Neuron (in vitro differentiated cells): ENCODE measurements around the gene PLD5.

Experiments used
- H2AFZ ChIP-seq: one replicate; pipeline ENCODE4 v1.6.1; 2013; ENCODE audit warnings: low read depth, mild to moderate bottlenecking, inconsistent platforms, low read length, moderate library complexity
- H3K27me3 ChIP-seq: one replicate; pipeline ENCODE4 v1.6.1; 2013; ENCODE audit warnings: low read length; ENCODE audit not compliant: insufficient read depth
- H3K36me3 ChIP-seq: one replicate; pipeline ENCODE4 v1.6.1; 2013; ENCODE audit warnings: low read length; ENCODE audit not compliant: insufficient read depth
- H3K4me1 ChIP-seq: one replicate; pipeline ENCODE4 v1.6.1; 2013; ENCODE audit warnings: low read length; ENCODE audit not compliant: insufficient read depth
- H3K4me3 ChIP-seq: 2 replicates; pipeline ENCODE4 v1.5.1; 2013; ENCODE audit warnings: mild to moderate bottlenecking, low read length, moderate library complexity
- H3K9me3 ChIP-seq: one replicate; pipeline ENCODE4 v1.6.1; 2013; ENCODE audit warnings: low read length

The PLD5 gene

GRCh38 chr1:242430956-242431355 is 93.5 kb downstream of the PLD5 start:
- Histone ChIP-seq H3K9me3 (no peaks in the 10 kb centered on the region), H3K4me1 (peaks cover 6% of the 10 kb centered on the region), H3K36me3 (no peaks in the 10 kb centered on the region), H2AFZ (no peak overlapping the region), H3K27me3 (no peaks in the 10 kb centered on the region), H3K4me3 (no peak overlapping the region)

GRCh38 chr1:242428399-242429190 is 95.9 kb downstream of the PLD5 start:
- Histone ChIP-seq H3K27me3 (no peaks in the 10 kb centered on the region), H3K4me3 (no peak overlapping the region), H3K4me1 (peaks cover 6% of the 10 kb centered on the region), H3K36me3 (no peaks in the 10 kb centered on the region), H2AFZ (no peak overlapping the region), H3K9me3 (no peaks in the 10 kb centered on the region)

GRCh38 chr1:242427519-242427918 is 97.0 kb downstream of the PLD5 start:
- Histone ChIP-seq H3K27me3 (no peaks in the 10 kb centered on the region), H2AFZ (no peak overlapping the region), H3K4me3 (no peak overlapping the region), H3K4me1 (peaks cover 6% of the 10 kb centered on the region), H3K36me3 (no peaks in the 10 kb centered on the region), H3K9me3 (no peaks in the 10 kb centered on the region)

- Histone ChIP-seq H3K4me1 (peaks cover 6% of the 10 kb centered on the region), H3K27me3 (no peaks in the 10 kb centered on the region), H2AFZ (no peak overlapping the region), H3K9me3 (no peaks in the 10 kb centered on the region), H3K4me3 (no peak overlapping the region), H3K36me3 (no peaks in the 10 kb centered on the region)
Observed at GRCh38 chr1:242426271-242426905, 98.1 kb downstream of the PLD5 start.

- Histone ChIP-seq H3K4me1 (peaks cover 6% of the 10 kb centered on the region), H3K27me3 (no peaks in the 10 kb centered on the region), H2AFZ (no peak overlapping the region), H3K4me3 (no peak overlapping the region), H3K36me3 (no peaks in the 10 kb centered on the region), H3K9me3 (no peaks in the 10 kb centered on the region)
Observed at GRCh38 chr1:242425232-242425631, 99.3 kb downstream of the PLD5 start.

- Histone ChIP-seq H2AFZ (no peak overlapping the region), H3K4me1 (peaks cover 13% of the 10 kb centered on the region), H3K4me3 (no peak overlapping the region), H3K36me3 (no peaks in the 10 kb centered on the region), H3K9me3 (peaks cover 2% of the 10 kb centered on the region), H3K27me3 (no peaks in the 10 kb centered on the region)
Observed at GRCh38 chr1:242416657-242417056, 107.8 kb downstream of the PLD5 start.

- H3K9me3 ChIP-seq: no peaks in the 10 kb centered on the region
- H3K4me3 ChIP-seq: no peak overlapping the region
- no peaks in the 10 kb centered on the region for H3K27me3 ChIP-seq
Observed at GRCh38 chr1:242412921-242413320, 111.6 kb downstream of the PLD5 start.

GRCh38 chr1:242411901-242412300 is 112.6 kb downstream of the PLD5 start:
- H3K27me3 ChIP-seq: no peaks in the 10 kb centered on the region
- H2AFZ ChIP-seq: no peak overlapping the region
- H3K36me3 ChIP-seq: no peaks in the 10 kb centered on the region
- H3K9me3 ChIP-seq: no peaks in the 10 kb centered on the region
- no peak overlapping the region for H3K4me3 ChIP-seq
- peaks cover 13% of the 10 kb centered on the region for H3K4me1 ChIP-seq

More at GRCh38 chr1:242412921-242413320, 111.6 kb downstream of the PLD5 start:
- Histone ChIP-seq H2AFZ (no peak overlapping the region), H3K36me3 (no peaks in the 10 kb centered on the region), H3K4me1 (peaks cover 13% of the 10 kb centered on the region)

GRCh38 chr1:242405947-242406346 is 118.5 kb downstream of the PLD5 start:
- Histone ChIP-seq H3K36me3 (no peaks in the 10 kb centered on the region), H3K4me3 (no peak overlapping the region), H3K27me3 (no peaks in the 10 kb centered on the region), H3K4me1 (no peaks in the 10 kb centered on the region), H2AFZ (no peak overlapping the region), H3K9me3 (no peaks in the 10 kb centered on the region)

GRCh38 chr1:242404296-242404695 is 120.2 kb downstream of the PLD5 start:
- Histone ChIP-seq H3K27me3 (no peaks in the 10 kb centered on the region), H3K9me3 (no peaks in the 10 kb centered on the region), H2AFZ (no peak overlapping the region), H3K4me3 (no peak overlapping the region), H3K4me1 (no peaks in the 10 kb centered on the region), H3K36me3 (no peaks in the 10 kb centered on the region)

GRCh38 chr1:242402956-242403355 is 121.5 kb downstream of the PLD5 start:
- Histone ChIP-seq H3K4me3 (no peak overlapping the region), H2AFZ (no peak overlapping the region), H3K4me1 (no peaks in the 10 kb centered on the region), H3K27me3 (no peaks in the 10 kb centered on the region), H3K36me3 (no peaks in the 10 kb centered on the region), H3K9me3 (no peaks in the 10 kb centered on the region)

- Histone ChIP-seq H3K27me3 (no peaks in the 10 kb centered on the region), H2AFZ (no peak overlapping the region), H3K36me3 (no peaks in the 10 kb centered on the region), H3K9me3 (no peaks in the 10 kb centered on the region), H3K4me3 (no peak overlapping the region), H3K4me1 (no peaks in the 10 kb centered on the region)
Observed at GRCh38 chr1:242401937-242402336, 122.6 kb downstream of the PLD5 start.

- Histone ChIP-seq H3K9me3 (no peaks in the 10 kb centered on the region), H2AFZ (no peak overlapping the region), H3K27me3 (no peaks in the 10 kb centered on the region), H3K36me3 (no peaks in the 10 kb centered on the region), H3K4me1 (no peaks in the 10 kb centered on the region), H3K4me3 (no peak overlapping the region)
Observed at GRCh38 chr1:242398351-242398750, 126.1 kb downstream of the PLD5 start.
